GM06990 (cell line): ENCODE measurements around the gene MAEL.
A peak's percentile ranks its signal among the peaks of the same experiment; 100 is the strongest.

ENCODE experiments used
- DNase-seq: peaks from one replicate; pipeline ENCODE4 v3.0.0-alpha.2; 2011; ENCODE audit not compliant: insufficient read length; ENCODE audit errors: extremely low read depth
- H3K27me3 ChIP-seq: replicated peaks from 2 replicates; pipeline ENCODE4 v1.6.0; 2011; ENCODE audit warnings: low read length; ENCODE audit not compliant: control insufficient read depth, insufficient read depth
- H3K36me3 ChIP-seq: 2 replicates; pipeline ENCODE4 v1.5.1; 2011; ENCODE audit warnings: low read length; ENCODE audit not compliant: control insufficient read depth, insufficient read depth
- H3K4me3 ChIP-seq: replicated peaks from 2 replicates; pipeline ENCODE4 v1.5.1; 2011; ENCODE audit warnings: low read depth, mild to moderate bottlenecking, control low read depth, low read length
- TF ChIP-seq, protein P1 (sequence below): IDR thresholded peaks from 2 replicates; pipeline ENCODE4 v1.5.1; 2011; ENCODE audit warnings: low read length, control low read depth, mild to moderate bottlenecking, inconsistent platforms; ENCODE audit not compliant: insufficient read depth, poor library complexity, severe bottlenecking

The MAEL gene

GRCh38 chr1:167054531-167054930 is 65.5 kb downstream of the MAEL start:
- H3K4me3 ChIP-seq: no peak overlapping the region
- TF ChIP-seq, protein P1, sequence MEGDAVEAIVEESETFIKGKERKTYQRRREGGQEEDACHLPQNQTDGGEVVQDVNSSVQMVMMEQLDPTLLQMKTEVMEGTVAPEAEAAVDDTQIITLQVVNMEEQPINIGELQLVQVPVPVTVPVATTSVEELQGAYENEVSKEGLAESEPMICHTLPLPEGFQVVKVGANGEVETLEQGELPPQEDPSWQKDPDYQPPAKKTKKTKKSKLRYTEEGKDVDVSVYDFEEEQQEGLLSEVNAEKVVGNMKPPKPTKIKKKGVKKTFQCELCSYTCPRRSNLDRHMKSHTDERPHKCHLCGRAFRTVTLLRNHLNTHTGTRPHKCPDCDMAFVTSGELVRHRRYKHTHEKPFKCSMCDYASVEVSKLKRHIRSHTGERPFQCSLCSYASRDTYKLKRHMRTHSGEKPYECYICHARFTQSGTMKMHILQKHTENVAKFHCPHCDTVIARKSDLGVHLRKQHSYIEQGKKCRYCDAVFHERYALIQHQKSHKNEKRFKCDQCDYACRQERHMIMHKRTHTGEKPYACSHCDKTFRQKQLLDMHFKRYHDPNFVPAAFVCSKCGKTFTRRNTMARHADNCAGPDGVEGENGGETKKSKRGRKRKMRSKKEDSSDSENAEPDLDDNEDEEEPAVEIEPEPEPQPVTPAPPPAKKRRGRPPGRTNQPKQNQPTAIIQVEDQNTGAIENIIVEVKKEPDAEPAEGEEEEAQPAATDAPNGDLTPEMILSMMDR: no peak
- no peaks in the 10 kb centered on the region for H3K36me3 ChIP-seq
- no peak for DNase-seq
- H3K27me3 ChIP-seq: no peaks in the 10 kb centered on the region; the same call in 1 of the 2 replicates

GRCh38 chr1:167054946-167055630 is 66.0 kb downstream of the MAEL start:
- Histone ChIP-seq H3K27me3 (no peaks in the 10 kb centered on the region; the same call in 1 of the 2 replicates), H3K4me3 (no peak overlapping the region), H3K36me3 (no peaks in the 10 kb centered on the region)
- TF ChIP-seq, protein P1: no peak
- DNase-seq: no peak

GRCh38 chr1:167056529-167057231 is 67.6 kb downstream of the MAEL start:
- H3K4me3 ChIP-seq: no peak overlapping the region
- TF ChIP-seq, protein P1: no peak
- no peaks in the 10 kb centered on the region; the same call in 1 of the 2 replicates for H3K27me3 ChIP-seq
- no peaks in the 10 kb centered on the region for H3K36me3 ChIP-seq
- no peak for DNase-seq

- H3K4me3 ChIP-seq: no peak overlapping the region
- TF ChIP-seq, protein P1: peak; percentile 51
- DNase-seq: no peak
- H3K27me3 ChIP-seq: no peaks in the 10 kb centered on the region; the same call in 1 of the 2 replicates
- H3K36me3 ChIP-seq: no peaks in the 10 kb centered on the region
Observed at GRCh38 chr1:167057241-167057688, 68.2 kb downstream of the MAEL start.

- Histone ChIP-seq H3K36me3 (no peaks in the 10 kb centered on the region), H3K4me3 (no peak overlapping the region), H3K27me3 (no peaks in the 10 kb centered on the region)
- TF ChIP-seq, protein P1: peak; percentile 85
- peak; percentile 47 for DNase-seq
Observed at GRCh38 chr1:167059045-167059808, 70.1 kb downstream of the MAEL start.
